ENCODE data around the gene PSMD1. TPM values are rescaled to one million over a fixed set of nuclear protein-coding genes. Genes with fewer than 3 reads are reported as not detected.
"Not testable (repeated sequence)": the region's sequence is repeated elsewhere in the genome, so short reads cannot be mapped to it uniquely, and the experiment has no call there.

Gene PSMD1
- 45.3 TPM for total RNA-seq (ENCODE audit: insufficient read depth, low replicate concordance)

GRCh38 chr2:231056453-231057416 lies at the start of gene PSMD1:
TSS of gene PSMD1 (plus strand) at chr2:231056867. CDS start at chr2:231057026, 159 bp downstream.
- peak; percentile 95 for DNase-seq (ENCODE audit: low spot score)

- no peak for DNase-seq (ENCODE audit: low spot score)
Measured at GRCh38 chr2:231007286-231008098, 49.2 kb upstream of the PSMD1 start.

GRCh38 chr2:231008131-231008530 lies 48.5 kb upstream of the PSMD1 start:
- DNase-seq (ENCODE audit: low spot score) = no peak

- no peak for DNase-seq (ENCODE audit: low spot score)
Measured at GRCh38 chr2:231009236-231009919, 47.3 kb upstream of the PSMD1 start.

GRCh38 chr2:231010201-231010730 lies 46.4 kb upstream of the PSMD1 start:
- DNase-seq (ENCODE audit: low spot score) = no peak

GRCh38 chr2:231011526-231011925 lies 45.1 kb upstream of the PSMD1 start:
- DNase-seq (ENCODE audit: low spot score) = no peak

- DNase-seq (ENCODE audit: low spot score) = no peak
Measured at GRCh38 chr2:231012463-231012862, 44.2 kb upstream of the PSMD1 start.

GRCh38 chr2:231013820-231014219 lies 42.8 kb upstream of the PSMD1 start:
- DNase-seq (ENCODE audit: low spot score) = no peak

GRCh38 chr2:231015478-231015877 lies 41.2 kb upstream of the PSMD1 start:
- no peak for DNase-seq (ENCODE audit: low spot score)

- no peak for DNase-seq (ENCODE audit: low spot score)
Measured at GRCh38 chr2:231015926-231016325, 40.7 kb upstream of the PSMD1 start.

GRCh38 chr2:231016566-231017230 lies 40.0 kb upstream of the PSMD1 start:
- DNase-seq (ENCODE audit: low spot score) = no peak

GRCh38 chr2:231017231-231017598 lies 39.5 kb upstream of the PSMD1 start:
- DNase-seq (ENCODE audit: low spot score) = no peak

- DNase-seq (ENCODE audit: low spot score) = no peak
Measured at GRCh38 chr2:231018184-231018583, 38.5 kb upstream of the PSMD1 start.

- not testable (repeated sequence) for DNase-seq (ENCODE audit: low spot score)
Measured at GRCh38 chr2:231025059-231025458, 31.6 kb upstream of the PSMD1 start.

- no peak for DNase-seq (ENCODE audit: low spot score)
Measured at GRCh38 chr2:231028889-231029288, 27.8 kb upstream of the PSMD1 start.

- DNase-seq (ENCODE audit: low spot score) = no peak
Measured at GRCh38 chr2:231029563-231029962, 27.1 kb upstream of the PSMD1 start.

GRCh38 chr2:231030725-231031124 lies 25.9 kb upstream of the PSMD1 start:
- DNase-seq (ENCODE audit: low spot score) = no peak

- no peak for DNase-seq (ENCODE audit: low spot score)
Measured at GRCh38 chr2:231032575-231033140, 24.0 kb upstream of the PSMD1 start.

GRCh38 chr2:231033147-231034132 lies 23.2 kb upstream of the PSMD1 start:
- no peak for DNase-seq (ENCODE audit: low spot score)
